ENCODE data around the gene FBH1. TPM values are rescaled to one million over a fixed set of nuclear protein-coding genes. Genes with fewer than 3 reads are reported as not detected.

FBH1 gene
- total and polyA plus RNA-seq, 4 donors = 39.4 to 93.2 (median 63.8) TPM

Other genes starting within 250 kb of the FBH1 start
- gene ASB13, start 223.6 kb upstream of the FBH1 start, total RNA-seq = 10 to 100 TPM in 1 of 2 donors, 1 to 10 TPM in 1; 5.2 to 26.2 TPM
- gene ASB13, start 223.6 kb upstream of the FBH1 start, polyA plus RNA-seq = 10 to 100 TPM; 12.5 to 16.9 TPM
- 100 to 1,000 TPM in 1 of 2 donors, 10 to 100 TPM in 1; 45.4 to 108 TPM for gene TASOR2, start 205.4 kb upstream of the FBH1 start, total RNA-seq
- 10 to 100 TPM; 12.3 to 12.8 TPM for gene TASOR2, start 205.4 kb upstream of the FBH1 start, polyA plus RNA-seq
- gene GDI2, start 76.8 kb upstream of the FBH1 start, total RNA-seq = 100 to 1,000 TPM; 167 to 300 TPM
- 100 to 1,000 TPM in 1 of 2 donors, 10 to 100 TPM in 1; 64.2 to 162 TPM for gene GDI2, start 76.8 kb upstream of the FBH1 start, polyA plus RNA-seq
- 10 to 100 TPM in 1 of 2 donors, 1 to 10 TPM in 1; 7.7 to 14.0 TPM for gene ANKRD16, start 350 bp upstream of the FBH1 start, total RNA-seq
- 1 to 10 TPM; 4.5 to 5.0 TPM for gene ANKRD16, start 350 bp upstream of the FBH1 start, polyA plus RNA-seq
- 10 to 100 TPM; 13.2 to 40.0 TPM for gene IL15RA, start 87.3 kb downstream of the FBH1 start, total RNA-seq
- gene IL15RA, start 87.3 kb downstream of the FBH1 start, polyA plus RNA-seq = 10 to 100 TPM; 25.5 to 67.7 TPM
- gene IL2RA, start 172.1 kb downstream of the FBH1 start, total RNA-seq = 1 to 10 TPM; 1.2 to 5.7 TPM
- gene IL2RA, start 172.1 kb downstream of the FBH1 start, polyA plus RNA-seq = 10 to 100 TPM in 1 of 2 donors, under 1 TPM in 1; 0.24 to 10.3 TPM
- 100 to 1,000 TPM in 1 of 2 donors, 10 to 100 TPM in 1; 84.5 to 103 TPM for gene RBM17, start 198.8 kb downstream of the FBH1 start, total RNA-seq
- 10 to 100 TPM; 65.5 to 76.7 TPM for gene RBM17, start 198.8 kb downstream of the FBH1 start, polyA plus RNA-seq

Measured in lung (tissue), 4 donors.